Measurements from ENCODE around the gene OR11A1.

DNA sequence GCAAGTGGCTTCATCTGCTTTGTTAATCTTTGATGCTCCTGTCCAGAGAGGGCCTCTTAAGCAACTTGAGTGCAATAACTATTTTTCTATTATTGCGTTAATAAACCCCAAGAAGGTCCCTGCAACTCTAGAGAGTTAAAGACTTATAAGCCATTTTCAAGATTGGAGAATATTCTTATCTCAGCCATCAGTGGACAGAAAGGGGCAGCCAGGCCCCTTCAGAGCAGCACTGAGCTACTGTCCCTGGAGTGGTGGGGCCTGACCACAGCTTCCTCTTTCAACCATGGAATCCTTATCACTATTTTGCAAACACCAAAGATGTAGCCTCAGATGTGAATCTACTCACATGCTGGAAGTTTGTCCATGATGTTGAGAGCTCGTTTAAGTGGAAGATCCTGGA lies 33.7 kb upstream of the OR11A1 start:
- TF ChIP-seq, protein P1, sequence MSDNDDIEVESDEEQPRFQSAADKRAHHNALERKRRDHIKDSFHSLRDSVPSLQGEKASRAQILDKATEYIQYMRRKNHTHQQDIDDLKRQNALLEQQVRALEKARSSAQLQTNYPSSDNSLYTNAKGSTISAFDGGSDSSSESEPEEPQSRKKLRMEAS (IDR thresholded peaks at IDR 0.05): no peak
- TF ChIP-seq, protein P2, sequence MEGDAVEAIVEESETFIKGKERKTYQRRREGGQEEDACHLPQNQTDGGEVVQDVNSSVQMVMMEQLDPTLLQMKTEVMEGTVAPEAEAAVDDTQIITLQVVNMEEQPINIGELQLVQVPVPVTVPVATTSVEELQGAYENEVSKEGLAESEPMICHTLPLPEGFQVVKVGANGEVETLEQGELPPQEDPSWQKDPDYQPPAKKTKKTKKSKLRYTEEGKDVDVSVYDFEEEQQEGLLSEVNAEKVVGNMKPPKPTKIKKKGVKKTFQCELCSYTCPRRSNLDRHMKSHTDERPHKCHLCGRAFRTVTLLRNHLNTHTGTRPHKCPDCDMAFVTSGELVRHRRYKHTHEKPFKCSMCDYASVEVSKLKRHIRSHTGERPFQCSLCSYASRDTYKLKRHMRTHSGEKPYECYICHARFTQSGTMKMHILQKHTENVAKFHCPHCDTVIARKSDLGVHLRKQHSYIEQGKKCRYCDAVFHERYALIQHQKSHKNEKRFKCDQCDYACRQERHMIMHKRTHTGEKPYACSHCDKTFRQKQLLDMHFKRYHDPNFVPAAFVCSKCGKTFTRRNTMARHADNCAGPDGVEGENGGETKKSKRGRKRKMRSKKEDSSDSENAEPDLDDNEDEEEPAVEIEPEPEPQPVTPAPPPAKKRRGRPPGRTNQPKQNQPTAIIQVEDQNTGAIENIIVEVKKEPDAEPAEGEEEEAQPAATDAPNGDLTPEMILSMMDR (IDR thresholded peaks at IDR 0.05; ENCODE audit: low read depth, low read length, missing input control): no peak
- TF ChIP-seq, protein P3, sequence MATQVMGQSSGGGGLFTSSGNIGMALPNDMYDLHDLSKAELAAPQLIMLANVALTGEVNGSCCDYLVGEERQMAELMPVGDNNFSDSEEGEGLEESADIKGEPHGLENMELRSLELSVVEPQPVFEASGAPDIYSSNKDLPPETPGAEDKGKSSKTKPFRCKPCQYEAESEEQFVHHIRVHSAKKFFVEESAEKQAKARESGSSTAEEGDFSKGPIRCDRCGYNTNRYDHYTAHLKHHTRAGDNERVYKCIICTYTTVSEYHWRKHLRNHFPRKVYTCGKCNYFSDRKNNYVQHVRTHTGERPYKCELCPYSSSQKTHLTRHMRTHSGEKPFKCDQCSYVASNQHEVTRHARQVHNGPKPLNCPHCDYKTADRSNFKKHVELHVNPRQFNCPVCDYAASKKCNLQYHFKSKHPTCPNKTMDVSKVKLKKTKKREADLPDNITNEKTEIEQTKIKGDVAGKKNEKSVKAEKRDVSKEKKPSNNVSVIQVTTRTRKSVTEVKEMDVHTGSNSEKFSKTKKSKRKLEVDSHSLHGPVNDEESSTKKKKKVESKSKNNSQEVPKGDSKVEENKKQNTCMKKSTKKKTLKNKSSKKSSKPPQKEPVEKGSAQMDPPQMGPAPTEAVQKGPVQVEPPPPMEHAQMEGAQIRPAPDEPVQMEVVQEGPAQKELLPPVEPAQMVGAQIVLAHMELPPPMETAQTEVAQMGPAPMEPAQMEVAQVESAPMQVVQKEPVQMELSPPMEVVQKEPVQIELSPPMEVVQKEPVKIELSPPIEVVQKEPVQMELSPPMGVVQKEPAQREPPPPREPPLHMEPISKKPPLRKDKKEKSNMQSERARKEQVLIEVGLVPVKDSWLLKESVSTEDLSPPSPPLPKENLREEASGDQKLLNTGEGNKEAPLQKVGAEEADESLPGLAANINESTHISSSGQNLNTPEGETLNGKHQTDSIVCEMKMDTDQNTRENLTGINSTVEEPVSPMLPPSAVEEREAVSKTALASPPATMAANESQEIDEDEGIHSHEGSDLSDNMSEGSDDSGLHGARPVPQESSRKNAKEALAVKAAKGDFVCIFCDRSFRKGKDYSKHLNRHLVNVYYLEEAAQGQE (IDR thresholded peaks at IDR 0.05): no peak
- TF ChIP-seq GABPA (IDR thresholded peaks at IDR 0.05 in 1 of 2, conservative IDR thresholded peaks at IDR 0.05 in 1 of 2): no peak
- no peak for TF ChIP-seq YY1 (IDR thresholded peaks at IDR 0.05)
- TF ChIP-seq, protein P4, sequence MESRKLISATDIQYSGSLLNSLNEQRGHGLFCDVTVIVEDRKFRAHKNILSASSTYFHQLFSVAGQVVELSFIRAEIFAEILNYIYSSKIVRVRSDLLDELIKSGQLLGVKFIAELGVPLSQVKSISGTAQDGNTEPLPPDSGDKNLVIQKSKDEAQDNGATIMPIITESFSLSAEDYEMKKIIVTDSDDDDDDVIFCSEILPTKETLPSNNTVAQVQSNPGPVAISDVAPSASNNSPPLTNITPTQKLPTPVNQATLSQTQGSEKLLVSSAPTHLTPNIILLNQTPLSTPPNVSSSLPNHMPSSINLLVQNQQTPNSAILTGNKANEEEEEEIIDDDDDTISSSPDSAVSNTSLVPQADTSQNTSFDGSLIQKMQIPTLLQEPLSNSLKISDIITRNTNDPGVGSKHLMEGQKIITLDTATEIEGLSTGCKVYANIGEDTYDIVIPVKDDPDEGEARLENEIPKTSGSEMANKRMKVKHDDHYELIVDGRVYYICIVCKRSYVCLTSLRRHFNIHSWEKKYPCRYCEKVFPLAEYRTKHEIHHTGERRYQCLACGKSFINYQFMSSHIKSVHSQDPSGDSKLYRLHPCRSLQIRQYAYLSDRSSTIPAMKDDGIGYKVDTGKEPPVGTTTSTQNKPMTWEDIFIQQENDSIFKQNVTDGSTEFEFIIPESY (IDR thresholded peaks at IDR 0.05): no peak
- no peak for TF ChIP-seq TAF1 (conservative IDR thresholded peaks at IDR 0.05)
- TF ChIP-seq JUND (IDR thresholded peaks at IDR 0.05): no peak
- no peak for TF ChIP-seq RAD21 (IDR thresholded peaks at IDR 0.05)
- TF ChIP-seq HNF4G (IDR thresholded peaks at IDR 0.05): no peak

All from liver (tissue), 3 donors.